T47D (cell line): ENCODE data around the gene IL37.
A peak's percentile ranks its signal among the peaks of the same experiment; 100 is the strongest.
"Not testable (repeated sequence)": the region's sequence is repeated elsewhere in the genome, so short reads cannot be mapped to it uniquely, and the experiment has no call there.

ENCODE experiments used
- DNase-seq, 2 experiments: peaks; one replicate each; pipeline versions ENCODE4 v3.0.0 to v3.0.0-alpha.2; 2011 to 2012; ENCODE audit warnings: low read depth in 1 of 2, low spot score in 1 of 2
- JUND ChIP-seq: IDR thresholded peaks from 2 replicates; pipeline ENCODE4 v1.6.1; 2012; ENCODE audit warnings: low read depth
- in situ Hi-C: cut with HindIII; loops from 2 replicates; pipeline ENCODE4 v1.10.0; 2016; ENCODE audit warnings: low sequenced_read_pairs, low pct_unique_long_range_greater_than_20kb

Gene IL37

GRCh38 chr2:112880696-112881095 lies 30.3 kb upstream of the IL37 start:
- in situ Hi-C loops = no loop called here
- no peak for DNase-seq
- TF ChIP-seq JUND = no peak

- TF ChIP-seq JUND = no peak
- no peak for DNase-seq
- in situ Hi-C loops = no loop called here
These were observed 29.6 kb upstream of the IL37 start for GRCh38 chr2:112881217-112881985.

GRCh38 chr2:112883669-112884068 lies 27.3 kb upstream of the IL37 start:
- in situ Hi-C loops = no loop called here
- DNase-seq = no peak
- TF ChIP-seq JUND = no peak

GRCh38 chr2:112884869-112885505 lies 26.0 kb upstream of the IL37 start:
- in situ Hi-C loops = no loop called here
- peak; percentile 42 to 67 for DNase-seq

GRCh38 chr2:112885506-112885902 lies 25.5 kb upstream of the IL37 start:
- no peak for TF ChIP-seq JUND
- no peak for DNase-seq
- in situ Hi-C loops = no loop called here

More at GRCh38 chr2:112884869-112885505, 26.0 kb upstream of the IL37 start:
- no peak for TF ChIP-seq JUND

- in situ Hi-C loops = no loop called here
- TF ChIP-seq JUND = no peak
- no peak for DNase-seq
These were observed 24.7 kb upstream of the IL37 start for GRCh38 chr2:112886291-112886690.

- DNase-seq = no peak
- in situ Hi-C loops = no loop called here
These were observed 22.8 kb upstream of the IL37 start for GRCh38 chr2:112887964-112888749.

GRCh38 chr2:112889976-112890375 lies 21.0 kb upstream of the IL37 start:
- TF ChIP-seq JUND = no peak
- no peak for DNase-seq
- in situ Hi-C loops = no loop called here

More at GRCh38 chr2:112887964-112888749, 22.8 kb upstream of the IL37 start:
- no peak for TF ChIP-seq JUND

GRCh38 chr2:112891385-112891831 lies 19.6 kb upstream of the IL37 start:
- no peak for TF ChIP-seq JUND
- in situ Hi-C loops = no loop called here
- DNase-seq = peak in 1 of 2 experiments; percentile 8

GRCh38 chr2:112893752-112894151 lies 17.2 kb upstream of the IL37 start:
- no peak for DNase-seq
- TF ChIP-seq JUND = no peak
- in situ Hi-C loops = no loop called here

- no peak for DNase-seq
- in situ Hi-C loops = no loop called here
- no peak for TF ChIP-seq JUND
These were observed 13.9 kb upstream of the IL37 start for GRCh38 chr2:112896909-112897623.

GRCh38 chr2:112897624-112897978 lies 13.4 kb upstream of the IL37 start:
- in situ Hi-C loops = no loop called here
- no peak for DNase-seq
- TF ChIP-seq JUND = no peak

- in situ Hi-C loops, DNase-seq: not testable (repeated sequence)
These were observed 9.4 kb upstream of the IL37 start for GRCh38 chr2:112901431-112902065.
